Activated CD8-positive, alpha-beta memory T cell treated with anti-CD3 and anti-CD28 coated beads, Interleukin-2, amount 50 U/mL, for 4 hours (primary cell): ENCODE results near the gene BLM.

Experiments used
- DNase-seq: peaks from one replicate; pipeline ENCODE4 v3.0.0-alpha.2; 2020

BLM gene

DNA sequence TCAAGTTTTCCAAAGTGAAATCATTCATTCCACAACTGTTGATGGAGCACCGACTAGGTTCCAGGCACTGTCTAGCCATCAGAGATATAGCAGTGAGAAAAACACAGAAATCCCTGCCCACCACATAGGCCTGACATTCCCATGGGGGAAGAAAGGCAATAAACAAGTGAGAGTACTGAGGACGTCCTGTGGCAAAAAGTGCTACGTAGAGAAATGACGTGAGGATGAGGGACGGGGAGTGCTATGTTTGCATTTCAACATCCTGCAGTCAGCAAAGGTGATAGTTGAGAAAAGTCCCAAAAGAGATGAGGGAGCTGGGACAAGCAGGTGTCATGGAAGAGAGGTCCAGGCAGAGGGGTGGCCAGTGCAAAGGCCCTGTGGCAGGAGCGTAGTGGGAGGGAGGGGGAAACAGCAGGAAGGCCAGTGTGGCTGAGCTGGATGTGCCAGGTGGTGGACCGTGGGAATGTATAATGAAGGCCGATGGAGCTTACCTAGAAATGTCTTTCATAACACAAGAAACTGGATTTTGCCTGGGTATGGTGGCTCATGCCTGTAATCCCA, 140.8 kb downstream of the BLM start:
- DNase-seq, result no peak

DNA sequence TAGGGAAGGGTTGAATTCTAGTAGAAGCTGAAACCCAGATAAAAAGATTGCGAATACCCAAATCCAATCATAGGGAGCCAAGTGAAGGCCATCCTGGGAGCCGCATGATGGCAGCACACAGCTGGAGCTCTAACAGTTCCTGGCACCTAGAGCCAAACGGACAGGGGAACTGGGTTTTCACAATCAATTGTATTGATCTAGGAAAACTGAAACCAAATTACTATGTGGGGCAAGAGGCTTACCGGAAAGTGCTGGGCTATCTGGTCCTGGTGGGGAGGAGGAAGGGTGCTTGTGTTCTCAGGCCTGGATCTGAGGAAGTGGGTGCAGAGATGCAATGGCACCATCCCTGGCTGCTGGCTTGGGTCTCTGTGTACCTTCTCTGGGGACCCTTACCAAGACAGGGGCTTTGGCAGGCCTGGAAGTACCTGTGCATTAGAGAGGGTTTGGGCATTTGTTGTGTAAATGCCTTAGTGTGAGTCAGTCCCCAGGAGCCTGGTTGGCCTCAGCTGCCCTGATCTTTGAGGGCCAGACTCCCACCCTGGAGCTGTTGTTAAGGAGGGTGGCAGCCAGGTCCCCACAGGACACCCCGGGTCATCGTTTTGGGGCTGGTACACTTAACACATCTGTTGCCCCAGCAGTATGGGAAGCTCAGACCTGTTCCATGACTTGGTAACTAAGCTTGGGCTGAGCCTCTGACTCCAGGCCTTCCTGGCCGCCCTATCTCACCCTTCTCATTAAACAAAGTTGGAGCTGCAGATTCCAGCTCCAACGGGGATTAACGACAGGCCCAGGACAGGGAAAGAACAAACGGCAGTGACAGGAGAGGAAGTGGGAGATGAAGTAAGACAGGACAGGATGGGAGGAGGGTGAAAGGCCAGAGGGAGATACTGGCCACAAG, 142.3 kb downstream of the BLM start:
- no peak for DNase-seq

DNA sequence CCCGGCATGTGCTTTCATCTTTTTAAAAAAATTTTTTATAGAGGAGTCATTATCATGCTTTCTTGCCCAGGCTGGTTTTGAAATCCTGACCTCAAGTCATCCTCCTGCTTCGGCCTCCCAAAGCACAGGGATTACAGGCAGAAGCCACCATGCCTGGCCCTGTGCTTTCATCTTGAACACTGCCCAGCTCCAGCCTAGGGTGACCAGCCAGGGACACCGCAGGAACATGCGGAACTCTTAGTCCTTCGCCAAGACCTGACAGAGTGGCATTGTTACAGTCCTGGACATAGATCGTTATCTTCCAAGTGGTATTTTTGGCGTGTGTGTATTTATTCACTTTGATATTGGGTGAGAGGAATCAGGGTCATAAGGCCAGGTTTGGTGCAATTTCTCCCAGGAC, 143.3 kb downstream of the BLM start:
- DNase-seq, result no peak

DNA sequence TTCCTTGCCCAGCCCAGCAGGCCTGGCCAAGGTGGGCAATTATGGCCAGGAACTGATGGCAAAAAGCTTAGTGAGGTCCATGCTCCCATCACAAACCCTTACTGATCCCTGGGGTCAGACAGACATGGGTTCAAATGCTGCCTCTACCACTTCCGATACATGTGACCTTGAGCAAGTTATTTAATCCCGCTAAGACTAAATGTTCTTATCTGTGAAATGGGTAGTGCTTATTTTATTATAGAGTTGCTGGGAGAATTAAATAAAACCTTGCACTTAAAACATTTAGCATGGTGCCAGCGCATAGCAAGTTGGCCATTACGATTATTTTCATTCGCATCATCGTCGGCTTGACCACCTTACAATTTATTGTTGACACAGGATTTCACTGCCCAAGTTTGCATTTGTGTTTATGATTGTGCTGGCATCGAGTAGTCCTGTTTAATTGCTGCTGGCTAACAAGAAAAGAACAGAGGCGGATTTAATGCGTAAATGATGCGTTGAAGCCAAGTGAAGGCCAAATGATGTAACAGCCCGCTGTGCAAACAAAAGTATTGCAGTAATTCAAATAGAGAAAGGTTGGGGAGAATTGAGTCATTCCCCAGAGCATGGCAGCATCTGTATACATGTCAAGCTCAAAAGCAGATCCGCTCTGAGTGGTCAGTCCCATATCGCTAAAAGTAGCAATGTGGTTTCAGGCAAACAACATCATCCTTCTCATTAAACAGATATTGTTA, 144.0 kb downstream of the BLM start:
- no peak for DNase-seq

DNA sequence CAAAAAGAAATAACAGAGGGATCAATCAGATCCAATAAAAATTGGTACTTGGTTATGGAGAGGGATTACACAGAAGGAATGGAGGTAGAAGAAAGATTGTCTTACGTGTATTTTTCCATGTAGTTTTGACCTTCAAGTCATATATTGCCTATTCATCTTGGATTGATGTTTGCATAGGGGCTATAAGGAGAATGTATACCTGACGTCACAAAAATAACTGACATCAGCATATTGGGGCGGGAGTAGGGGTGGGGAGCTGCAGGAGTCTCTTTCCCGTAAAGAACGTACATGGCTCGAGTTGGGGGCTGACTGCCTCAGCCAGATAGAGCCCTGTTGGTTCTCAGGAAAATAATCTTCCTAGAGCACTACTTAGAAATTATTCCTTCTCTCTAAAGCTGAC, 145.3 kb downstream of the BLM start:
- DNase-seq, result no peak

DNA sequence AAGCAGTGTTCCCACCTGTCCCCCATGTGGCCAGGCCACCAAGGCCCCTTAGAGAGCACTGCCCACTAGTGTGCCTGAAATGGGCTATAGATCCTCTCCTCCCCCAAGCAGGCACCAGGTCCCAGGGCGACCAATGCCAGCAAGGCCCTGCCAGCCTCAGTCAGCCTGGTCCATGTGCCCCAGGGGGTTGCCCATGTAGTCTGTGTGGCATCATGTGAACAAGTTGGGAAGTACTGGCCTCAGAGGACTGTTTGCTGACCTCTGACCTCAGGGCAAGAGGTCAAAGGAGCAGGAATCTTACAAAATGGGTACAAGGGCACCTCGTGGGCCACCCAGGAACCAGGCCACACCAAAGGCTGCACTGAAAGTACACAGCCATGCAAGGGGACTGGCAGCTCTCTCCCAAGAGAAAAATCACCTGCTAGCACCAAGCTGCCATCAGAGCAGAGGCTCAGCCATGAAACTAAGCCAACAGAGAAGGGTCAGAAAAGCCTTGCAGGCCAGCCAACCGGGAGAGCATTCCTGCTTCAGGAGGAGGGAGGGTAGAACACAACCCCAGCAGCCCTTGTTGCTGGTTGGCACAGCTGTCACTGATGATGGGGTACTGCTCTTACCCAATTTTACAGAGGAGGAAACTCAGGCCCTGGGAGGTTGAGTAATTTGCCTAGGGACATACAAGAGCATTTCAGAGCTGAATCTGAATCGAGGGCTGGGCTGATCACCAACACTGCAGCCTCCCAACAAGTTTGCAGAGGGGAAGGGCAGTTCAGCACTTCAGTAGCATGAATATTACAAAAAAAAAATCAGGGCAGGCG, 146.0 kb downstream of the BLM start:
- DNase-seq, result no peak

DNA sequence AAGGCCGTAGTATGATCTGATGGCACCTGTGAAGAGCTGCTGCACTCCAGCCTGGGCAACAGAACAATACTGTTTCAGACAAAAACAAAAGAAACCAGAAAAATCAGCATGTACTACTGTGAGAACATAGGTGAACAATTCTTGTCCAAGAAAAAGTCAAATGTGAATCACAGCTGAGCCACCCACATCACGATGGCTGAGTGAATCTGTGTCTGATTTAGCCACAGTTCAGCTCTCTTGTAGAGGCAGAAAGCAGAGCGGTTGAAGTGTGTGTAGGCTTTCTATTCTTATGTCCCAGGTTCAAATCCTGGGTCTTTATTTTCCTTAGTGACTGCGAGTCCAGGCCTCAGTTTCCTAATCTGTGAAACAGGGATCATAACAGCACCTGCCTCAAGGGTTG, 146.8 kb downstream of the BLM start:
- no peak for DNase-seq

DNA sequence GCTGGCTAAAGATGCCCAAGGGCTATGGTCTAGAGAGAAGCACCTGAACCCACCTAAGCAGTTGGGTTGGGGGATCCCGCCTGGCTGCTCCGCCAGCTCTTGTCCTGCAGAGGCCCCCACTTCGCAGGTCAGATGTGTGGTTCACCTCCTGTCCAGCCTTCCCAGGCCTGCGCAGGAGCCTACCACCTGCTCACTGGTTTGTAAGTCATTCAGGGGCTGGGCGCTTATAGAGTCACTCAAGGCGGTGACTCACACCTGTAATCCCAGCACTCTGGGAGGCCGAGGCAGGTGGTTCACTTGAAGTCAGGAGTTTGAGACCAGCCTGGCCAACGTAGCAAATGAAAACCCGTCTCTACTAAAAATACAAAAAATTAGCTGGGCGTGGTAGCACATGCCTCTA, 147.4 kb downstream of the BLM start:
- DNase-seq, result no peak

DNA sequence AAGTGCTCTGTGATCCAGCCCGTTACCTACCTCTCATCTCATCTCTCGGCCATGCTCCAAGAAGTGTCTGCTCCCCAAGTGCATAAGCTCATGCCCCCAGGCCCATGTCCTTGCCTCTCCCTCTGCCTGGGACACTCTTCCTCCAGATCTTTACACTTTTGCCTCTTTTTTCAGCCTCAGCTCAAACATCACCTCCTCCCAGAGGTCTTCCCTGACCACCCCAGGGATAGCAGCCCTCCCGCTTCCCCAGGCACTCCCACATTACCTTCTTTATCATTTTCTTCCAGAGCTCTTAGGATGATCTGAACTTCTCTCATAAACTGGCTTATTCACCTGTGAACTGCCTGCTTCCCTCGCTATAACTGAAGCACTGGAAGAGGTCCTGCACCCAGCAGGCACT, 148.6 kb downstream of the BLM start:
- no peak for DNase-seq
